ENCODE results near the gene MRPS11. TPM values are rescaled to one million over a fixed set of nuclear protein-coding genes. Genes with fewer than 3 reads are reported as not detected.
A peak's percentile ranks its signal among the peaks of the same experiment; 100 is the strongest.

Gene MRPS11
- total RNA-seq, 1 experiment from 2014 or later = 47.4 TPM

DNA sequence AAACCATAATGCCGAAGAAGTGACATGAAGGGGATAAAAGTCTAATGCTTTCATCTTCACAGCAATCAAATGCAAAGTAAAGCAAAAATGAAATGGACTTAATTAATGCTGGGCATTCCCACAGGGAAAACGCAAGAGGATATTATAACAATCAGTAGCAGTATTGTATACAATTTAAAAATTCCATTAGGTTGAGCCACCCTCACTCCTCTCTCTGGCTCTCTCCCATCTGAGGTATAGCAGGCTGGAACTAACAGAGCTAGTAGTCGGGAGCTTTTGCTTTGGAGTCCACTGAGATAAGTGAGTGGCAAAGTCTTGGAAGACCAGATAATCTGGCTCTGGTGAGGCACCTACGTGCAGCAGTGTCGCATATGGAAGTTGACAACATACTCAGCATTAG is 45.1 kb downstream of the MRPS11 start (continued):
- TF ChIP-seq, protein P1, sequence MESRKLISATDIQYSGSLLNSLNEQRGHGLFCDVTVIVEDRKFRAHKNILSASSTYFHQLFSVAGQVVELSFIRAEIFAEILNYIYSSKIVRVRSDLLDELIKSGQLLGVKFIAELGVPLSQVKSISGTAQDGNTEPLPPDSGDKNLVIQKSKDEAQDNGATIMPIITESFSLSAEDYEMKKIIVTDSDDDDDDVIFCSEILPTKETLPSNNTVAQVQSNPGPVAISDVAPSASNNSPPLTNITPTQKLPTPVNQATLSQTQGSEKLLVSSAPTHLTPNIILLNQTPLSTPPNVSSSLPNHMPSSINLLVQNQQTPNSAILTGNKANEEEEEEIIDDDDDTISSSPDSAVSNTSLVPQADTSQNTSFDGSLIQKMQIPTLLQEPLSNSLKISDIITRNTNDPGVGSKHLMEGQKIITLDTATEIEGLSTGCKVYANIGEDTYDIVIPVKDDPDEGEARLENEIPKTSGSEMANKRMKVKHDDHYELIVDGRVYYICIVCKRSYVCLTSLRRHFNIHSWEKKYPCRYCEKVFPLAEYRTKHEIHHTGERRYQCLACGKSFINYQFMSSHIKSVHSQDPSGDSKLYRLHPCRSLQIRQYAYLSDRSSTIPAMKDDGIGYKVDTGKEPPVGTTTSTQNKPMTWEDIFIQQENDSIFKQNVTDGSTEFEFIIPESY (IDR thresholded peaks at IDR 0.05; ENCODE audit: extremely low read depth, insufficient replicate concordance, low read length) = no peak

DNA sequence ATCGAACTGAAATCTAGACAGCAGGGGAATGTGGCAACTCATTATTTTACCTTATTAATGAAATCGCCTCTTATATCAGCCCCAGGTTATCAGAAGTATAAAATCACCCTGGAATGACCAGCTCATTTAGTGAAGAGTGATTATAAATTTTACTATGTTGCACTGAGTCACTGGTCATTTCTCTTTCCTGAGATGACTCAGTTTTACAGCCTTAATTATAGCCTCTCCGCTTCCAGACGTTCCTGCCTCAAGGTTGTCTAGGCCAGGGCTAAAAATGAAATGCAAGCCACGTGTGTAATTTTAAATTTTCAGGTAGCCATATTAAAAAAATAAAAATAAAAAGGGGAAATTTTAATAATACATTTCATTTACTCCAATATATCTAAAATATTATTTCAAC is 45.7 kb downstream of the MRPS11 start:
- intact Hi-C loops (cut with micrococcal nuclease) = no loop called here
- ChIA-PET CTCF (no interaction called here), RAD21 (ENCODE audit: low non-redundant PET in 1 of 2, low total read pairs in 2 of 2, uncharacterized antibody in 2 of 2, unreplicated experiment in 2 of 2) (no interaction called here), POLR2A (no interaction called here)
- H3K9me3 ChIP-seq (ENCODE audit: control insufficient read depth in 1 of 2, insufficient read depth in 1 of 2, low read depth in 1 of 2, low read length in 2 of 2) = no peaks in the 10 kb centered on the region
- BruUV-seq (replicated peaks) = no TSS peak
- H3K27me3 ChIP-seq (ENCODE audit: insufficient read depth, low read length) = no peaks in the 10 kb centered on the region
- H2AFZ ChIP-seq (ENCODE audit: low read depth, low read length, poor library complexity, severe bottlenecking) = no peak overlapping the region
- TF ChIP-seq, protein P2, sequence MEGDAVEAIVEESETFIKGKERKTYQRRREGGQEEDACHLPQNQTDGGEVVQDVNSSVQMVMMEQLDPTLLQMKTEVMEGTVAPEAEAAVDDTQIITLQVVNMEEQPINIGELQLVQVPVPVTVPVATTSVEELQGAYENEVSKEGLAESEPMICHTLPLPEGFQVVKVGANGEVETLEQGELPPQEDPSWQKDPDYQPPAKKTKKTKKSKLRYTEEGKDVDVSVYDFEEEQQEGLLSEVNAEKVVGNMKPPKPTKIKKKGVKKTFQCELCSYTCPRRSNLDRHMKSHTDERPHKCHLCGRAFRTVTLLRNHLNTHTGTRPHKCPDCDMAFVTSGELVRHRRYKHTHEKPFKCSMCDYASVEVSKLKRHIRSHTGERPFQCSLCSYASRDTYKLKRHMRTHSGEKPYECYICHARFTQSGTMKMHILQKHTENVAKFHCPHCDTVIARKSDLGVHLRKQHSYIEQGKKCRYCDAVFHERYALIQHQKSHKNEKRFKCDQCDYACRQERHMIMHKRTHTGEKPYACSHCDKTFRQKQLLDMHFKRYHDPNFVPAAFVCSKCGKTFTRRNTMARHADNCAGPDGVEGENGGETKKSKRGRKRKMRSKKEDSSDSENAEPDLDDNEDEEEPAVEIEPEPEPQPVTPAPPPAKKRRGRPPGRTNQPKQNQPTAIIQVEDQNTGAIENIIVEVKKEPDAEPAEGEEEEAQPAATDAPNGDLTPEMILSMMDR (IDR thresholded peaks at IDR 0.05 in 2 of 3, conservative IDR thresholded peaks at IDR 0.05 in 1 of 3; ENCODE audit: borderline replicate concordance in 1 of 3, insufficient read depth in 1 of 3, low read depth in 2 of 3, low read length in 2 of 3) = no peak
- no peak for TF ChIP-seq JUND (IDR thresholded peaks at IDR 0.05)
- TF ChIP-seq CBX3 (IDR thresholded peaks at IDR 0.05; ENCODE audit: low read depth) = no peak
- no peak for TF ChIP-seq TCF7L2 (IDR thresholded peaks at IDR 0.05; ENCODE audit: borderline replicate concordance, extremely low read depth, insufficient read depth, insufficient read length)
- TF ChIP-seq POLR2A (IDR thresholded peaks at IDR 0.05; ENCODE audit: borderline replicate concordance, extremely low read depth, insufficient read depth, insufficient read length) = no peak
- no peak for TF ChIP-seq YY1 (IDR thresholded peaks at IDR 0.05; ENCODE audit: extremely low read depth, insufficient replicate concordance, low read depth, low read length)
- TF ChIP-seq EZH2 (IDR thresholded peaks at IDR 0.05) = no peak
- no peak for DNase-seq (ENCODE audit: low read depth, low spot score)
- H3K27ac ChIP-seq (ENCODE audit: low read depth, low read length) = no peak overlapping the region
- H3K79me2 ChIP-seq (ENCODE audit: insufficient read depth, low read length) = no peaks in the 10 kb centered on the region
- ATAC-seq = no peak
- H3K9me2 ChIP-seq (ENCODE audit: insufficient read depth) = no peaks in the 10 kb centered on the region
- H3K9ac ChIP-seq (ENCODE audit: low read length) = no peak overlapping the region
- H3K4me1 ChIP-seq (ENCODE audit: control insufficient read depth in 1 of 2, insufficient read depth in 2 of 2, low read length in 2 of 2) = peaks cover 0 to 7% of the 10 kb centered on the region in 2 experiments; a peak in 2 of 4 replicates
- no peak overlapping the region for H3K4me3 ChIP-seq (replicated peaks in 1 of 2; ENCODE audit: low read depth in 1 of 2, low read length in 2 of 2)
- H3K4me2 ChIP-seq (ENCODE audit: low read length) = peak overlapping the region; percentile 17; the same call in 1 of the 2 replicates
- no peaks in the 10 kb centered on the region for H3K36me3 ChIP-seq (ENCODE audit: control insufficient read depth in 1 of 2, insufficient read depth in 2 of 2, low read length in 2 of 2)
- no peaks in the 10 kb centered on the region for H4K20me1 ChIP-seq (ENCODE audit: insufficient read depth)

Data from HCT116 (cell line).